Right cardiac atrium (tissue), 5 donors: Measurements from ENCODE around the gene VEPH1. TPM values are rescaled to one million over a fixed set of nuclear protein-coding genes. Genes with fewer than 3 reads are reported as not detected.

Source experiments
- ATAC-seq, 2 donors: fragments of 200-7000 bp; cut with Tn5 transposase; one replicate each; pipeline versions ENCODE4 v1.8.0 to v1.9.1; 2020; ENCODE audit warnings: moderate library complexity in 2 of 2, mild to moderate bottlenecking in 1 of 2
- DNase-seq, 3 donors: peaks; one replicate each; pipeline ENCODE4 v3.0.0-alpha.2; 2020
- H3K27ac ChIP-seq: one replicate; pipeline ENCODE4 v1.5.1; 2013; ENCODE audit warnings: mild to moderate bottlenecking, low read length, control low read depth, moderate library complexity
- H3K27me3 ChIP-seq: one replicate; pipeline ENCODE4 v1.6.1; 2013; ENCODE audit not compliant: control insufficient read depth, insufficient read depth
- H3K4me1 ChIP-seq: one replicate; pipeline ENCODE4 v1.6.1; 2013; ENCODE audit warnings: low read length; ENCODE audit not compliant: control insufficient read depth, insufficient read depth
- H3K4me3 ChIP-seq: one replicate; pipeline ENCODE4 v1.5.1; 2013; ENCODE audit warnings: low read length, control low read depth
- H3K9me3 ChIP-seq: one replicate; pipeline ENCODE4 v1.6.1; 2013; ENCODE audit warnings: low read length; ENCODE audit not compliant: control insufficient read depth
- WGBS: extraction: QIAGEN DNeasy Blood & Tissue Kit; methylation state at CpG from one replicate; pipeline ENCODE4 v1.1.7; 2013; 5-methylcytosine and 5-hydroxymethylcytosine counted together
- intact Hi-C, 4 donors: fragments of 100-400 bp; cut with DNase I; formaldehyde crosslinking; loops; one replicate each; pipeline versions ENCODE4 v1.11.0 to v1.14.0; 2022 to 2023
- polyA plus RNA-seq: library from polyadenylated mRNA; stranded (reverse); fragments of 200-250 nt; gene quantifications from one replicate; pipeline ENCODE4 v1.2.3, GENCODE V29; 2013
- total RNA-seq, 4 donors: library from RNA; stranded (reverse); fragmentation: NEBNext Ultra II Directional; extraction: Animal tissue kit (Norgen Biotek cat#: 25700); gene quantifications; one replicate each; pipeline ENCODE4 v1.2.1, GENCODE V29; 2021
- donor health status: healthy with polysubstance abuse.
- donor health status: DM: no; HTN: yes; CAD: no.
- donor health status: DM: no; HTN: no; CAD: no.
- donor health status: DM: no; HTN: yes; CAD: no; lungs with severe emphysema.
- donor health status: DM: yes; HTN: yes; CAD: no.

Gene VEPH1
- total and polyA plus RNA-seq, 5 donors: 0.22 to 0.26 (median 0.25) TPM; not detected in 2

GRCh38 chr3:157297328-157297915, 205.8 kb downstream of the VEPH1 start:
- WGBS: 97% methylated on average over 6 of the region's 6 CpGs
- H3K4me1 ChIP-seq: no peaks in the 10 kb centered on the region
- no peaks in the 10 kb centered on the region for H3K9me3 ChIP-seq
- ATAC-seq (no peak), DNase-seq (no peak)
- intact Hi-C loops: no loop called here
- H3K27me3 ChIP-seq: no peaks in the 10 kb centered on the region
- no peak overlapping the region for H3K27ac ChIP-seq
- H3K4me3 ChIP-seq: no peak overlapping the region

- no peak for DNase-seq
- Histone ChIP-seq H3K4me1 (no peaks in the 10 kb centered on the region), H3K27ac (no peak overlapping the region), H3K4me3 (no peak overlapping the region), H3K27me3 (no peaks in the 10 kb centered on the region), H3K9me3 (no peaks in the 10 kb centered on the region)
- no peak for ATAC-seq
- intact Hi-C loops: no loop called here
Observed at GRCh38 chr3:157294953-157295352, 208.3 kb downstream of the VEPH1 start.

- DNase-seq: no peak
- Histone ChIP-seq H3K27me3 (no peaks in the 10 kb centered on the region), H3K4me1 (no peaks in the 10 kb centered on the region), H3K4me3 (no peak overlapping the region), H3K9me3 (no peaks in the 10 kb centered on the region), H3K27ac (no peak overlapping the region)
- WGBS: 38% methylated on average over 1 of the region's 1 CpG
- intact Hi-C loops: no loop called here
- ATAC-seq: no peak
Observed at GRCh38 chr3:157294491-157294890, 208.7 kb downstream of the VEPH1 start.

- no peak overlapping the region for H3K27ac ChIP-seq
- intact Hi-C loops: no loop called here
- no peaks in the 10 kb centered on the region for H3K9me3 ChIP-seq
- no peak overlapping the region for H3K4me3 ChIP-seq
- WGBS: 66% methylated on average over 2 of the region's 2 CpGs
- DNase-seq (no peak), ATAC-seq (no peak)
- no peaks in the 10 kb centered on the region for H3K4me1 ChIP-seq
- H3K27me3 ChIP-seq: no peaks in the 10 kb centered on the region
Observed at GRCh38 chr3:157290766-157291165, 212.4 kb downstream of the VEPH1 start.

GRCh38 chr3:157285966-157286365, 217.2 kb downstream of the VEPH1 start:
- Histone ChIP-seq H3K4me1 (peaks cover 1% of the 10 kb centered on the region), H3K27ac (no peak overlapping the region), H3K4me3 (no peak overlapping the region), H3K27me3 (no peaks in the 10 kb centered on the region), H3K9me3 (no peaks in the 10 kb centered on the region)
- intact Hi-C loops: no loop called here
- DNase-seq (no peak), ATAC-seq (no peak)
- WGBS: 82% methylated on average over 2 of the region's 2 CpGs

GRCh38 chr3:157285141-157285540, 218.1 kb downstream of the VEPH1 start:
- ATAC-seq (no peak), DNase-seq (no peak)
- WGBS: 91% methylated on average over 4 of the region's 4 CpGs
- H3K9me3 ChIP-seq: no peaks in the 10 kb centered on the region
- intact Hi-C loops: no loop called here
- H3K4me3 ChIP-seq: no peak overlapping the region
- no peaks in the 10 kb centered on the region for H3K27me3 ChIP-seq
- H3K27ac ChIP-seq: no peak overlapping the region
- peaks cover 1% of the 10 kb centered on the region for H3K4me1 ChIP-seq

- Histone ChIP-seq H3K9me3 (no peaks in the 10 kb centered on the region), H3K4me3 (no peak overlapping the region), H3K4me1 (peaks cover 1% of the 10 kb centered on the region), H3K27ac (no peak overlapping the region), H3K27me3 (no peaks in the 10 kb centered on the region)
- no peak for ATAC-seq
- intact Hi-C loops: no loop called here
- DNase-seq: no peak
- WGBS: 49% methylated on average over 1 of the region's 1 CpG
Observed at GRCh38 chr3:157284688-157285087, 218.5 kb downstream of the VEPH1 start.

- DNase-seq: peak in 1 of 3 donors; percentile 50
- Histone ChIP-seq H3K27me3 (no peaks in the 10 kb centered on the region), H3K27ac (no peak overlapping the region), H3K4me3 (no peak overlapping the region), H3K9me3 (no peaks in the 10 kb centered on the region), H3K4me1 (peaks cover 1% of the 10 kb centered on the region)
- peak; percentile 91 to 95 for ATAC-seq
- intact Hi-C loops: no loop called here
- 41% methylated on average over 5 of the region's 5 CpGs for WGBS
Observed at GRCh38 chr3:157282261-157283191, 220.7 kb downstream of the VEPH1 start.

GRCh38 chr3:157280786-157281185, 222.4 kb downstream of the VEPH1 start:
- 63% methylated on average over 2 of the region's 2 CpGs for WGBS
- H3K27me3 ChIP-seq: no peaks in the 10 kb centered on the region
- no peaks in the 10 kb centered on the region for H3K9me3 ChIP-seq

GRCh38 chr3:157280354-157280753, 222.9 kb downstream of the VEPH1 start:
- no peaks in the 10 kb centered on the region for H3K9me3 ChIP-seq
- DNase-seq (no peak), ATAC-seq (no peak)
- H3K27ac ChIP-seq: no peak overlapping the region
- H3K4me3 ChIP-seq: no peak overlapping the region
- intact Hi-C loops: no loop called here
- H3K27me3 ChIP-seq: no peaks in the 10 kb centered on the region
- peaks cover 1% of the 10 kb centered on the region for H3K4me1 ChIP-seq

More at GRCh38 chr3:157280786-157281185, 222.4 kb downstream of the VEPH1 start:
- no peak overlapping the region for H3K27ac ChIP-seq
- intact Hi-C loops: no loop called here
- peaks cover 1% of the 10 kb centered on the region for H3K4me1 ChIP-seq
- ATAC-seq (no peak), DNase-seq (no peak)
- no peak overlapping the region for H3K4me3 ChIP-seq

- intact Hi-C loops: no loop called here
- no peak overlapping the region for H3K27ac ChIP-seq
- no peaks in the 10 kb centered on the region for H3K27me3 ChIP-seq
- H3K4me3 ChIP-seq: no peak overlapping the region
- ATAC-seq: no peak
- H3K4me1 ChIP-seq: peaks cover 1% of the 10 kb centered on the region
- no peak for DNase-seq
- whole genome bisulfite sequencing: 97% methylated on average over 1 of the region's 1 CpG
- no peaks in the 10 kb centered on the region for H3K9me3 ChIP-seq
Observed at GRCh38 chr3:157279237-157279636, 224.0 kb downstream of the VEPH1 start.
